ENCODE measurements around the gene NPEPL1. TPM values are rescaled to one million over a fixed set of nuclear protein-coding genes. Genes with fewer than 3 reads are reported as not detected.

The NPEPL1 gene
- total RNA-seq, 1 experiment from 2014 or later = 31.1 TPM

DNA sequence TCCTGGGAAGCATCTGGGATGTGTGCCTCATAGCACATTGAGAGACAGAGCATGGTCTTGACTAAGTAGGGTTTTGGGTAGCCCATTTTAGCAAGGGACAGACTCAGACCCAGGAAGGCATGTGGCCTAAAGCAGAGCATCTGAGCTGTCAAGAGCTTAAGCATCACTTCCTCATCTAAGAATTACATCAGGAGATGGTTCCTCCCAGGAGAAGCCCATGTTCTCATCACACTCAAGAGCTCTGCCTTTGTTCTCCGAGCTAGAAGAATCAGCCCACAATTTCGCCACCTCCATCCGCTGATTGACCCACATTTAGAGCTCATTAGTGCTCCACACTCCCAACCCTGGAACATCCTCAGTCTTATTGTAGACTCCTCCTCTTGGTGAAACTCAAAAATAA lies 68.3 kb downstream of the NPEPL1 start:
- Histone ChIP-seq H3K56ac (ENCODE audit: insufficient read length, low read depth, low read length) (no peak overlapping the region), H3K4me2 (ENCODE audit: insufficient read depth, insufficient read length, low read length) (no peak overlapping the region), H2BK15ac (ENCODE audit: low read depth, low read length) (no peak overlapping the region), H2AK5ac (ENCODE audit: insufficient read length, low read length) (no peak overlapping the region), H4K5ac (ENCODE audit: insufficient read length, low read depth, low read length) (no peak overlapping the region), H3K4me1 (ENCODE audit: insufficient read depth, low read length) (no peaks in the 10 kb centered on the region), H3T11ph (ENCODE audit: low read length) (no peak overlapping the region), H3K4ac (ENCODE audit: low read depth, low read length) (no peak overlapping the region), H4K91ac (ENCODE audit: insufficient read length, low read depth, low read length) (no peak overlapping the region), H3K18ac (ENCODE audit: insufficient read length, low read depth, low read length) (no peak overlapping the region), H3K27me3 (ENCODE audit: insufficient read depth, low read length) (no peaks in the 10 kb centered on the region), H2AFZ (ENCODE audit: low read length) (no peak overlapping the region), H2BK120ac (ENCODE audit: low read depth, low read length, poor library complexity, severe bottlenecking) (no peak overlapping the region), H3K23ac (ENCODE audit: insufficient read length, low read depth, low read length) (no peak overlapping the region), H3K23me2 (ENCODE audit: insufficient read length, low read depth, low read length, poor library complexity, severe bottlenecking) (no peaks in the 10 kb centered on the region), H4K20me1 (ENCODE audit: control insufficient read depth, insufficient read depth, insufficient read length) (no peaks in the 10 kb centered on the region), H3K9ac (ENCODE audit: extremely low read depth, insufficient read length, low read length) (no peak overlapping the region), H2BK12ac (ENCODE audit: insufficient read length, low read depth, low read length) (no peak overlapping the region), H2BK20ac (ENCODE audit: low read depth, low read length, poor library complexity, severe bottlenecking) (no peak overlapping the region), H4K8ac (replicated peaks; ENCODE audit: insufficient read length, low read depth, low read length) (no peak overlapping the region), H3K79me2 (ENCODE audit: insufficient read depth, low read length) (no peaks in the 10 kb centered on the region), H2BK5ac (ENCODE audit: insufficient read length, low read length) (no peak overlapping the region), H3K79me1 (ENCODE audit: insufficient read depth, low read depth, low read length, poor library complexity, severe bottlenecking) (no peaks in the 10 kb centered on the region), H3K9me3 (ENCODE audit: control insufficient read depth, low read depth, low read length) (no peaks in the 10 kb centered on the region), H3K27ac (ENCODE audit: insufficient read length, low read depth, low read length) (no peak overlapping the region), H3K14ac (ENCODE audit: insufficient read depth, low read length) (no peak overlapping the region)
- Mint-ChIP-seq H3K27ac (no peak overlapping the region), H3K27me3 (ENCODE audit: low read depth) (peaks cover 58% of the 10 kb centered on the region), H3K36me3 (ENCODE audit: insufficient read depth in 1 of 3, low read depth in 3 of 3) (peaks cover 0 to 7% (median 0%) of the 10 kb centered on the region in 3 experiments; a peak in 4 of 7 replicates), H3K4me3 (no peak overlapping the region), H3K9me3 (peaks cover 6 to 21% of the 10 kb centered on the region in 2 experiments), H3K4me1 (peaks cover 5 to 8% of the 10 kb centered on the region in 2 experiments; a peak in 2 of 4 replicates)
- TF ChIP-seq, protein P1, sequence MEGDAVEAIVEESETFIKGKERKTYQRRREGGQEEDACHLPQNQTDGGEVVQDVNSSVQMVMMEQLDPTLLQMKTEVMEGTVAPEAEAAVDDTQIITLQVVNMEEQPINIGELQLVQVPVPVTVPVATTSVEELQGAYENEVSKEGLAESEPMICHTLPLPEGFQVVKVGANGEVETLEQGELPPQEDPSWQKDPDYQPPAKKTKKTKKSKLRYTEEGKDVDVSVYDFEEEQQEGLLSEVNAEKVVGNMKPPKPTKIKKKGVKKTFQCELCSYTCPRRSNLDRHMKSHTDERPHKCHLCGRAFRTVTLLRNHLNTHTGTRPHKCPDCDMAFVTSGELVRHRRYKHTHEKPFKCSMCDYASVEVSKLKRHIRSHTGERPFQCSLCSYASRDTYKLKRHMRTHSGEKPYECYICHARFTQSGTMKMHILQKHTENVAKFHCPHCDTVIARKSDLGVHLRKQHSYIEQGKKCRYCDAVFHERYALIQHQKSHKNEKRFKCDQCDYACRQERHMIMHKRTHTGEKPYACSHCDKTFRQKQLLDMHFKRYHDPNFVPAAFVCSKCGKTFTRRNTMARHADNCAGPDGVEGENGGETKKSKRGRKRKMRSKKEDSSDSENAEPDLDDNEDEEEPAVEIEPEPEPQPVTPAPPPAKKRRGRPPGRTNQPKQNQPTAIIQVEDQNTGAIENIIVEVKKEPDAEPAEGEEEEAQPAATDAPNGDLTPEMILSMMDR (conservative IDR thresholded peaks at IDR 0.05) = no peak
- no peak for DNase-seq
- WGBS (ENCODE audit: extremely low coverage, insufficient read length, low lambda C conversion rate) = no CpG with 5 or more reads among the region's 3 CpGs

Measured in H9 (cell line).